Measurements from ENCODE around the gene NPAT.

Gene NPAT

GRCh38 chr11:108154591-108154990 lies 67.8 kb downstream of the NPAT start:
- H3K4me1 ChIP-seq (ENCODE audit: control insufficient read depth, low read length): no peaks in the 10 kb centered on the region
- H3K27me3 ChIP-seq (ENCODE audit: control insufficient read depth, low read length): no peaks in the 10 kb centered on the region
- TF ChIP-seq EZH2phosphoT487 (IDR thresholded peaks at IDR 0.05; ENCODE audit: borderline replicate concordance, low read length): no peak
- no peak for TF ChIP-seq CTCF (IDR thresholded peaks at IDR 0.05; ENCODE audit: low read depth, low read length, poor library complexity, severe bottlenecking)
- no peak overlapping the region for H3K4me2 ChIP-seq (ENCODE audit: low read length)
- H3K9me3 ChIP-seq (ENCODE audit: control insufficient read depth, insufficient read depth, low read length): no peaks in the 10 kb centered on the region
- H3K4me3 ChIP-seq (ENCODE audit: low read length): no peak overlapping the region
- peaks cover 7% of the 10 kb centered on the region; the same call in 1 of the 2 replicates for H3F3A ChIP-seq (ENCODE audit: control insufficient read depth, insufficient read depth)
- no peaks in the 10 kb centered on the region for H4K20me1 ChIP-seq (ENCODE audit: control insufficient read depth, insufficient read depth, low read depth, low read length)
- H3K79me2 ChIP-seq (ENCODE audit: control insufficient read depth, low read length): no peaks in the 10 kb centered on the region
- no peaks in the 10 kb centered on the region for H3K9me2 ChIP-seq (replicated peaks; ENCODE audit: control insufficient read depth, low read length)
- peaks cover 90% of the 10 kb centered on the region for H3K36me3 ChIP-seq (ENCODE audit: control insufficient read depth, low read length)
- H3K27ac ChIP-seq (ENCODE audit: low read depth, low read length): no peak overlapping the region

GRCh38 chr11:108148556-108148955 lies 73.9 kb downstream of the NPAT start:
- no peak for TF ChIP-seq CTCF (IDR thresholded peaks at IDR 0.05; ENCODE audit: low read depth, low read length, poor library complexity, severe bottlenecking)
- TF ChIP-seq EZH2phosphoT487 (IDR thresholded peaks at IDR 0.05; ENCODE audit: borderline replicate concordance, low read length): no peak
- Histone ChIP-seq H3K4me1 (ENCODE audit: control insufficient read depth, low read length) (no peaks in the 10 kb centered on the region), H3K36me3 (ENCODE audit: control insufficient read depth, low read length) (peaks cover 89% of the 10 kb centered on the region)

GRCh38 chr11:108147150-108147549 lies 75.3 kb downstream of the NPAT start:
- H3K36me3 ChIP-seq (ENCODE audit: control insufficient read depth, low read length): peaks cover 95% of the 10 kb centered on the region

More at GRCh38 chr11:108148556-108148955, 73.9 kb downstream of the NPAT start:
- Histone ChIP-seq H3K9me3 (ENCODE audit: control insufficient read depth, insufficient read depth, low read length) (no peaks in the 10 kb centered on the region), H3F3A (ENCODE audit: control insufficient read depth, insufficient read depth) (0 out of 2 replicates have a peak, but pooled peaks cover 3% of the 10 kb centered on the region), H3K9me2 (replicated peaks; ENCODE audit: control insufficient read depth, low read length) (no peaks in the 10 kb centered on the region), H4K20me1 (ENCODE audit: control insufficient read depth, insufficient read depth, low read depth, low read length) (no peaks in the 10 kb centered on the region), H3K27ac (ENCODE audit: low read depth, low read length) (no peak overlapping the region), H3K4me3 (ENCODE audit: low read length) (no peak overlapping the region), H3K79me2 (ENCODE audit: control insufficient read depth, low read length) (no peaks in the 10 kb centered on the region), H3K4me2 (ENCODE audit: low read length) (no peak overlapping the region), H3K27me3 (ENCODE audit: control insufficient read depth, low read length) (no peaks in the 10 kb centered on the region)

More at GRCh38 chr11:108147150-108147549, 75.3 kb downstream of the NPAT start:
- Histone ChIP-seq H3F3A (ENCODE audit: control insufficient read depth, insufficient read depth) (no peaks in the 10 kb centered on the region; the same call in 1 of the 2 replicates), H4K20me1 (ENCODE audit: control insufficient read depth, insufficient read depth, low read depth, low read length) (no peaks in the 10 kb centered on the region), H3K79me2 (ENCODE audit: control insufficient read depth, low read length) (no peaks in the 10 kb centered on the region), H3K4me3 (ENCODE audit: low read length) (no peak overlapping the region), H3K9me2 (replicated peaks; ENCODE audit: control insufficient read depth, low read length) (no peaks in the 10 kb centered on the region), H3K9me3 (ENCODE audit: control insufficient read depth, insufficient read depth, low read length) (no peaks in the 10 kb centered on the region), H3K4me2 (ENCODE audit: low read length) (no peak overlapping the region), H3K27ac (ENCODE audit: low read depth, low read length) (no peak overlapping the region), H3K4me1 (ENCODE audit: control insufficient read depth, low read length) (no peaks in the 10 kb centered on the region), H3K27me3 (ENCODE audit: control insufficient read depth, low read length) (no peaks in the 10 kb centered on the region)
- no peak for TF ChIP-seq CTCF (IDR thresholded peaks at IDR 0.05; ENCODE audit: low read depth, low read length, poor library complexity, severe bottlenecking)
- TF ChIP-seq EZH2phosphoT487 (IDR thresholded peaks at IDR 0.05; ENCODE audit: borderline replicate concordance, low read length): no peak
